GM10248 (cell line): ENCODE data around the gene DCAF10.

Experiments used
- CTCF ChIA-PET: fragments of 300-600 bp; sonication (Branson Sonifier 250); formaldehyde crosslinking; extraction: SDS; loops from one replicate; lab custom pipeline; 2021; ENCODE audit warnings: antibody characterized with exemption; lab: Yijun Ruan, JAX
- POLR2A ChIA-PET: fragments of 350-650 bp; sonication (Branson Sonifier 250); formaldehyde crosslinking; extraction: SDS; loops from one replicate; lab custom pipeline; 2020; ENCODE audit warnings: antibody characterized with exemption; lab: Yijun Ruan, JAX
- DNase-seq: peaks from one replicate; pipeline ENCODE4 v3.0.0; 2012; ENCODE audit errors: extremely low spot score
- TF ChIP-seq, protein P1 (sequence below): IDR thresholded peaks from 2 replicates; pipeline ENCODE4 v1.5.1; 2012; ENCODE audit warnings: mild to moderate bottlenecking, low read depth; ENCODE audit errors: extremely low read depth, missing control alignments, control extremely low read depth

The DCAF10 gene

DNA sequence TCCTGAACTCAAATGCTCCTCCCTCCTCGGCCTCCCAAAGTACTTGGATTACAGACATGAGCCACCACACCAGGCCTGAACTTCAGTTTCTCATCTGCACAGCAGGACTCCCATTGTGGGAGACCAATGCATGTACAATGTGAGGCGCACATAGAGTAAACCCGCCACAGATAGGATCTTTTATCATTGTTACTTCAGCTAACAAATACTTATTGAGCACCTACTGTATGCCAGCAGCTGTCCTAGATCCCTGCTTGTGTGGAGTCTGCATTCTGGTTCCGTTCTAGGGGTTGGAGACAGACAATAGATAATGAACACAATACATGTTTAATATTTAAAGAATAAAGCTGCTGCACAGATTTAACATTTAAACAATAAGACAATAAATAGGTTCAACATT, 109.7 kb downstream of the DCAF10 start:
- TF ChIP-seq, protein P1, sequence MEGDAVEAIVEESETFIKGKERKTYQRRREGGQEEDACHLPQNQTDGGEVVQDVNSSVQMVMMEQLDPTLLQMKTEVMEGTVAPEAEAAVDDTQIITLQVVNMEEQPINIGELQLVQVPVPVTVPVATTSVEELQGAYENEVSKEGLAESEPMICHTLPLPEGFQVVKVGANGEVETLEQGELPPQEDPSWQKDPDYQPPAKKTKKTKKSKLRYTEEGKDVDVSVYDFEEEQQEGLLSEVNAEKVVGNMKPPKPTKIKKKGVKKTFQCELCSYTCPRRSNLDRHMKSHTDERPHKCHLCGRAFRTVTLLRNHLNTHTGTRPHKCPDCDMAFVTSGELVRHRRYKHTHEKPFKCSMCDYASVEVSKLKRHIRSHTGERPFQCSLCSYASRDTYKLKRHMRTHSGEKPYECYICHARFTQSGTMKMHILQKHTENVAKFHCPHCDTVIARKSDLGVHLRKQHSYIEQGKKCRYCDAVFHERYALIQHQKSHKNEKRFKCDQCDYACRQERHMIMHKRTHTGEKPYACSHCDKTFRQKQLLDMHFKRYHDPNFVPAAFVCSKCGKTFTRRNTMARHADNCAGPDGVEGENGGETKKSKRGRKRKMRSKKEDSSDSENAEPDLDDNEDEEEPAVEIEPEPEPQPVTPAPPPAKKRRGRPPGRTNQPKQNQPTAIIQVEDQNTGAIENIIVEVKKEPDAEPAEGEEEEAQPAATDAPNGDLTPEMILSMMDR: no peak
- CTCF ChIA-PET: interaction anchor here (1.0 to 6.5 kb wide), 7 partner anchors 7 to 521 kb away, joined by 3 to 46 read pairs (median 4); partner anchors contain the start of gene SLC25A51
- POLR2A ChIA-PET: no interaction called here
- no peak for DNase-seq

DNA sequence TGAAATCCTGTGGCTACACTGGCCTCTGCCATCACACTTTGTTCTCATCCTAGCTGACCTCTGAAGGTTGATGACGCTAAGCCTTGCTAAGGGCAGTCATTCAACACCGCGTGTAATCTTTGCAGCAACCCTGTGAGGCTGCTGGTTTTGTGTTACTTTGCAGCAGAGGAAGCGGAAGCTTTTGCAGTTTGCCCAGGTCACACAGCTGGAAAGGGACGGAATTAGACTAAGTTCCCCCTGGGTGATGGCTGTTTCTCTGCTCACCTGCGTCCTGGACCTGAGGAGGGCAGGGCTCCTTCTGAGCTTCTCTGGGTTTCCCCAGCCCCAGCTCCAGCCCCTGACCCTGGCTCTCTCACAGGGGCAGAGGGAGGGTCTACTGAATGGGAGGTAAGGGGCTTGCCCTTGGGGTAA, 110.7 kb downstream of the DCAF10 start:
- POLR2A ChIA-PET: no interaction called here
- CTCF ChIA-PET: interaction anchor here (0.7 to 6.5 kb wide), 13 partner anchors 8 to 520 kb away, joined by 3 to 46 read pairs (median 4); partner anchors contain the start of gene SLC25A51

DNA sequence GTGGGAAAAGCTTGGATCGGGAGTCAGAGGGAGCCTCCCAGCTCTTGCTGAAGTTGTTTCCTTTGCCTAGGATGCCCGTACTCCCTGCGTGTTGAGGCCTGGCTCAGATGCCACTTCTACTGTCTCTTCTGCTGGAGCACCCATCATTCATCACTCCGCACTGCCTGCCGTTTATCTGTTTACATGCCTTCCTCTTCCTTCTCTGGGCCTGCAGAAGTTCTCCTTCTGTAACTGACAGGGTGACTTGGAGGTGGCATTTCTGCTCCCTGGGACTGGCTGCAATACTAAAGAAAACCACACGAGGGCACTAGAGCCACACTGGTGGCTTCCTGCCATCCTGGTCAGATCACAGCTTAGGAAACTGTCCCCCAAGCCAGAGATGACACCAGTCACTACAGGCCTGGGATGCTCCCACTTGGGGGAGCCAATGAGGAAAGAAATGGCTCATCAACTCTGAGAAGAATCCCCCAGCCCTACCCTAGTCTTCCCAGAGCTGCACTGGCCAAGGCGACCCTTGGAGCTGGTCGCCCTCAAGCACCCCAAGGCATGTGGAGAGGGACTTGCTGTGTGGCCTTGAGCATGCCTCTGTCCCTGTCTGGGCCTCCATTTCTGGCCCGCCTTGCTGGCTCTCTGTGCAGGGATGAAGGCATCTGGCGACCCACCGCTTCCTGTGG, 113.0 kb downstream of the DCAF10 start:
- ChIA-PET CTCF (interaction anchor here (0.6 to 6.5 kb wide), 62 partner anchors 8 to 537 kb away, joined by 3 to 46 read pairs (median 5); partner anchors contain the start of genes SHB and SLC25A51), POLR2A (interaction anchor here (0.6 kb wide), 1 partner anchor 487 kb away, joined by 3 read pairs; no protein-coding TSS in a partner anchor)
- TF ChIP-seq, protein P1: peak; percentile 94
- DNase-seq: peak; percentile 85

More for the DNA sequence above, 110.7 kb downstream of the DCAF10 start:
- TF ChIP-seq, protein P1: no peak
- DNase-seq: no peak

DNA sequence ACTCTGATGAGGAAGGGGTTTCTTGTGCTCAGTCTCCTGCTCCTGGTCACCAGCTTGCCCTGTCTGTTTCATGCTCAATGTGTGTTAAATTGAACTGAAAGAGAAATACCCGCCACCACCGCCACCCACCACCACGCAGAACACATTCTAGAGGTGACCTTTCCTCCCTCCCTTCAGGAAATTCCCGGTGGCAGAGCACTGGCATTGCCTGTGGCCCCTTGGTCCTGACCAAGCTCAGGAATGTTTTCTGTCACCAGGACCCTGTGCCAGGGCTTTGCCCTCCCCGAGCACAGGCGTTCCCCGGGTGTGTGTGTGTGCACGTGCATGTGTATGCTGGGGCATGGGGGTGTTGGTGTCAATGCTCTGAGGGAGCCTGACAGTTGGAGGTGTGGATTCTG, 113.6 kb downstream of the DCAF10 start:
- POLR2A ChIA-PET: interaction anchor here (0.6 kb wide), 1 partner anchor 487 kb away, joined by 3 read pairs; no protein-coding TSS in a partner anchor
- DNase-seq: no peak
- CTCF ChIA-PET: interaction anchor here (0.6 to 6.5 kb wide), 52 partner anchors 8 to 537 kb away, joined by 3 to 46 read pairs (median 5); partner anchors contain the start of genes SHB and SLC25A51
- TF ChIP-seq, protein P1: no peak

DNA sequence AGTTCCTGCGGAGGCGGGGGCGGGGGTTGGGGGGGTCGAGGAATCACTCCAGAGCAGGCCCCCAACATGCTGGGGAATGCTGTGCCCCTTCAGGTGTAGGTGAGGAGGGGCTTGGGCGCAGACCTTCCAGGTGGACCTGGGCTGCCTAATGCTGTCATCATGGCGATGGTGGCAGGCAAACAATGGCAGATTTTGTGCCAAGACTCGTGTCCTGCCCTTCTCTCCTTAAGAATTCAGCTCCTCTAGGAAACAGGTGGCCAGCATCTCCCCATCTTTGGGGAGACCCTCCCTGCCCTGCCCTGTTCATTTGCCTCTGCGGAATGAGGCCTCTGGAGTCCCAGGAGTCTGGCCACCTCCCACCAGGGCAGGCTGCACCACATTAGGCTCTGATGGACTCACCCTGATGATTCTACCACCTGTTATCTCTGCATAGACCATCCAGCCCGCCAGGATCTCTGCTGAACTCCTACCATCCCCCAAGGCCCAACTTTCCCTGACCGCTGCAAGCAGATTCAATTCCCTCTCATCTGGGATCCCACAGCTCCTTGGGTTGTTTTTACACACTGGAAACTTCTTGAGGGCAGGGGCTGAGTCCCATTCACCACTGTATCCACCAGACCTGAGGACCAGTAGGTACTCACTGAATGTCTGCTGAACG, 114.2 kb downstream of the DCAF10 start:
- TF ChIP-seq, protein P1: no peak
- DNase-seq: no peak
- POLR2A ChIA-PET: no interaction called here
- CTCF ChIA-PET: interaction anchor here (0.9 to 6.5 kb wide), 25 partner anchors 7 to 517 kb away, joined by 3 to 46 read pairs (median 7); partner anchors contain the start of gene SLC25A51

DNA sequence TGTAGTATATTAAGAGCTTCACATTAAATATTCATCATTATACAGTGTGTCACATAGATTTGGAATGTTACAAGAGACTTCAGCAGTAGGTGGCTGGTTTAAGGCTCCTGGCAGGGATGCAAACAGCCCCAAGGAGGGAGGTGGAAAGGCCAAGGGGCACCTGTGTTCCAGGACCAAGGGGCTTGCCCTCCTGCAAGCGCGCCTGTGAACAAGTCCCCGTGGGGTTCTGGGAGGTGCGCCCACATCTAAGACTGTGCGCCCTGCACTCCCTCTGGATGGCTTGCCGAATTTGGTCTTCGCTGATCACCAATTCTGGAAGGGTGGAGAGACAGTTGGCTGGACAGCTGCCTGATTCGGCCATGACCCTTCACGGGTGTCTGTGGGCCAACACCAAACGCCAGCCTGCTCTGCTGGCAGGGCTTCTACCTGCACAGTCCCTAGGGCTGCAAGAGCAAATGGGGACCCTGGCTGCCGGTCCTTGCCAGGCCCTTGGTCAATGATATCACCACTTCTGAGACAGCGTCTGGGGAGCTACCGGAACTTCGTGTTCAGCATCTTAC, 115.4 kb downstream of the DCAF10 start:
- CTCF ChIA-PET: interaction anchor here (1.0 to 6.5 kb wide), 7 partner anchors 13 to 516 kb away, joined by 3 to 38 read pairs (median 7); no protein-coding TSS in a partner anchor
- DNase-seq: no peak

More for the DNA sequence above, 115.4 kb downstream of the DCAF10 start:
- POLR2A ChIA-PET: no interaction called here
- TF ChIP-seq, protein P1: no peak
